SW480 (cell line): ENCODE results near the gene SKAP1.
"Not testable (repeated sequence)": the region's sequence is repeated elsewhere in the genome, so short reads cannot be mapped to it uniquely, and the experiment has no call there.

Experiments
- DNase-seq: peaks from one replicate; pipeline ENCODE4 v3.0.0-alpha.2; 2016; ENCODE audit warnings: low spot score

The SKAP1 gene

DNA sequence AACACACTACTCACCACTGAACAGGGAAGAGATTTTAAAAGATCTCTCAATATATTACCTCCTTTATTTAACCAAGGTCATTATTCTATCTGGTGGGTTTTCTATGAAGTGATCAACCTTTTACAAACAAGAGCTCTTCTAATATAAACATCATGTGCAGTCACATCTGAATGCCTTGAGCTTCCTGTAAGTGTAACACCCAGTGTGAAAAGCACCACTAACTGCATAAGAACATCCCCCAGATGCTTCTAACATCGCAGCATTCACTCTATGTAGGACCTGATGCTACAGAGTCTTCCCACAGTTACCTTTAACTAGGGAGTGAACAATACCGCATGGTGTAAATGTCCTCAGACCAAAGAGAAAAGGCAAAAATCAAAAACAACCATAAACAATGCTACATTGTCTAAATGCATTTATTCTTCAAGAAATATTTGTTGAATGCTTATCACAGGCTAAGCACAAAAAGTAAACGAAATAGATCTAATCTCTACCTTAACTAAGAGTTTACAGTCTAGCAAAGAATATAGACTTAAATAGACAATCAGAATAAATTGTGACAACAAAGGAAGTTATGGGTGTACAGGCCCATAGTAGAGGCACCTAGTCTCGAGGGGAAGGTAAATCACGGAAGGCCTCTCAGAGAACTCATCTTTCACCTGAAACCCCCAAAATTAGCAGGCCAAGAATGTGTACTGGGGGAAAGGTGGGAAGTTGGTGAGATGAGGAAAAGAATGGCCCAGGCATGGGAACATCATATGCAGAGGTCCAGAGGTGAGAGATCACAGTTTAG lies 16.2 kb downstream of the SKAP1 start:
- DNase-seq, result no peak

DNA sequence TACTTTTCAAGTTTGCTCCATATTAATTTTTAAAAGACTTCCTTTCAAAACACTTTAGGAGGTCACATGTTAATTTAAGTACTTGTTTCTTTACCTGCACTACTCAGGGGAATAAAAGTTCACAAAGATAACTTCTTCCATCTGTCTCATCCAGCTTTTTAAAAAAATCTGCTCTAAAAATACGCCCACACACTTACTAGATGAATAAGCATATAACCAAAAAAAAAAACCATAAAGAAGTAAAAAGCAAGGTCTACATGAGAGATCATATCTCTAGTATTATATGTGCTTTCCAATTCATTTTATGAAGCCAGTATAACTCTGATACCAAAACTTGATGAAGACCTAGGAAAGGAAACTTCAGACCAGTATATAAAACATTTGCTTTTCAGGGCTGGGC lies 17.2 kb downstream of the SKAP1 start:
- no peak for DNase-seq

DNA sequence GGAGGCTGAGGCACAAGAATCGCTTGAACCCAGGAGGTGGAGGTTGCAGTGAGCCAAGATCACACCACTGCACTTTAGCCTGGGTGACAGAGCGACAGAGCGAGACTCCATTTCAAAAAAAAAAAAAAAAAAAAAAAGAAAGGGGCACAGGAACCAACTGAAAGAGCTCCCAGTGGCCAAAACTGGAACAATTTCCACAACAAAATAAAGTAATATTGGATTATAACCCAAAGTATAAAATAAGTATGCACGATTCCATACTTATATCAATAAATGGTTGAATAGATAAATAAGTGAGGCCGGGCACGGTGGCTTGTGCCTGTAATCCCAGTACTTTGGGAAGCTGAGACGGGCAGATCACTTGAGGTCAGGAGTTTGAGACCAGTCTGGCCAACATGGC lies 19.2 kb downstream of the SKAP1 start:
- not testable (repeated sequence) for DNase-seq

DNA sequence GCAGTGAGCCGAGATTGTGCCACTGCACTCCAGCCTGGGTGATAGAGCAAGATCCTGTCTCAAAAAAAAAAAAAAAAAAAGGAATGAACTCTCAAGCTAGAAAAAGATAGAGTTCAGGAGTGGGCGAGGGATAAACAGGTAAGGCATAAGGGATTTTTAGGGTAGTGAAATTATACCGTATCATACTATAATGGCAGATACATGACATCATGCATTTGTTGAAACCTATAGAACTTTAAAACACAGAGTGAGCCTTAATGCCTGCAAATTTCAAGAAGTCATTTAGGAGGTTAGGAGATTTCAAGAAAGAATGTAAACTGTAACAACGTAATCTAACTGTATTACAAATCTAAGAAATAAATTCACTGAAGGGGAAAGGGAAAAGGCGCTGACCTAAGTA lies 20.4 kb downstream of the SKAP1 start:
- DNase-seq, result no peak

DNA sequence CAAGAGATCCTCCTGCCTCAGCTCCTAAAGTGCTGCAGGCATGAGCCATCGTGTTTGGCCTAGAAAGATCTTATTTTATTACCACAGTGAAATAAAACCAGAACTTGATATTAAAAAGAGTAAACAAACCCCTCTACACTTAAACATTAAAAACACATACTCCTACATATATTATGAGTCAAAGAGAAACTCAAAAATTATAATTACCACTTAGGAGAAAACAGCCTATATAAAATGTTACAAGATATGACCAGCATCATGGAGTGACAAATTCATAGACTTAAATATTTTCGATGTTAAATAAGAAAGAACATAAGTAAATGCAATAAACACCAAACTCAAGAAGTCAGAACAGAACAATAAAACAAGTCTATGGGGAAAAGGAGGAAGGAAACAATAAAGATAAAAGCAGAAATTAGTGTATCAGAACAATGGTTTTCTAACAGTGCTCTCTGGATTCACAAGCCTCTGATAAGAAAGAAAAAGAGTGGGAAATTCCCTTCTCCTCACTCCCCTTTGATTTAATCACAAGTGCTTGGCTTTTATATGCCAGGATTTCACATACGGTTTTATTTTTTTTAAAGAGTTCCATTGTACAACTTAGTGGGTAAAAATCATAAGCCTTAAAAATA lies 23.0 kb downstream of the SKAP1 start:
- DNase-seq, result no peak

DNA sequence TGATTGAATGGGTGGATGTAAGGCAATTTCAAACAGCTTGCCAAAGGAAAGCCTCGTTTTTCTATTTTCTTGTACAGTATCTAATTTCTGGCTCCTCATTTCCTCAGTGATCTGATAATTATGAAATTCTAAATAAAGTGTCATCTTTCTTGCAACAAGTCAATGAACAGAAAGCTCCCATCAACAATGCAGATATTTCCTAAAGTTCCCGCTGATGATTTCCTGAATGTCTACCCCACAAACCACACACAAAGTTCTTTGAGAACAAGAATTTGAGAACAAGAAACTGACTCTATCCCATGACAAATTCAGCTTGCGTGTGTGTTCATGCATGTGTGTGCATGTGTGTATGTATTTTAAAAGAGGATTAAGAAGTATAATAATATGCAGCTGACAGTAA lies 35.2 kb downstream of the SKAP1 start:
- no peak for DNase-seq

DNA sequence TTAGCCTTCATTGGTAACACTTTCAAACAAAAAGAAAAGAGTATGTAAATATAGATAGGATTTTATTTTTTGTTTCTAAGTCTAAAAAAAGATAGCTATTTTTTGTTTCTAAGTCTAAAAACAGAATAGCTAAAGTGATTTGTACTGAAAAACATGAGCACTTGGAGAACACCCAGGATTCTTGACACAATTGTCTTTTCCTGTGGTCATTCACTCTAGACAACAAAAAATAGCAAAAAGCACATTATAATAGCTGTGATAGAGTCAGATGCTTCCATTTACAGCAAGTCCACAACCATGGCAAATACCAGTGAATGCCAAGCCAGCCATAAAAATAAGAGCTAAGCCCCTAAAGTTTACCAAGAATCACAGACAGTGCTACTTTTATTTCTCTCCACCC lies 36.7 kb downstream of the SKAP1 start:
- no peak for DNase-seq

DNA sequence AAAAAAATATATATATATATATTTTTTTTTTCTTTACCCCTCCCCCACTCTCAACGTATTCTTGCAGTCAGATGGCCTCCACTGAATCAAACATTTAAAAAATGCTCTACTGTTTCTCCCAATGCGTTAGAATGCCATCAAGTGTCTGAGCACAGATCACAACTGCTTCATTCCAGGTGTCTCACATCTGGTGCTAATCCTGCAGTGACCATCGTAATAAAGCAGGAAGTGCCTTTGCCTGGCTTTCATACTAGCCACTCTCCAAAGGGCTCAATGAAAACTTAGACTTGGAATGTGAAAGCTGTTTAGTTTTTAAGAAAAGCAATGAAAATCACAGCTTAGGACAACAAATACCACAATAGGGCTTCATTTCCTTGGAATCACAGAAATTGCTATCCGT lies 37.2 kb downstream of the SKAP1 start:
- DNase-seq, result no peak

DNA sequence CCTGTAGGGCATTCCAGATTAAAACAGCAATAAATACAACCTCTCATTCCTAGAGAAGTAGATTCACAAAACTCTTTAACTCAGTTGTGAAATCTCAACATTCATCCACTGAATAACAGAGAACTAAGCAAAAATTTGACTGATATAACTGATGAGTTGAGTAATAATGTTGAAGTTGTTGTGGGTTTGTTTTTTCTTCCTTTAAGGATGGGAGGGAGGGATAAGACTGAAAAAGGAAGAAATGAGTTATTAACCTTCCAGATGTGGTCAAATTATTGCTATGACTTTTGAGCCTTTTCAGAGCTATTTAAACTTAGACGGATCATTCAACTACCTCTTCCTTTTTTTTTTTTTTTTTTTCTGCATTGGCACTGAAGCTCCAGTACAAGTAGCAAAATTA lies 38.6 kb downstream of the SKAP1 start:
- DNase-seq, result no peak

DNA sequence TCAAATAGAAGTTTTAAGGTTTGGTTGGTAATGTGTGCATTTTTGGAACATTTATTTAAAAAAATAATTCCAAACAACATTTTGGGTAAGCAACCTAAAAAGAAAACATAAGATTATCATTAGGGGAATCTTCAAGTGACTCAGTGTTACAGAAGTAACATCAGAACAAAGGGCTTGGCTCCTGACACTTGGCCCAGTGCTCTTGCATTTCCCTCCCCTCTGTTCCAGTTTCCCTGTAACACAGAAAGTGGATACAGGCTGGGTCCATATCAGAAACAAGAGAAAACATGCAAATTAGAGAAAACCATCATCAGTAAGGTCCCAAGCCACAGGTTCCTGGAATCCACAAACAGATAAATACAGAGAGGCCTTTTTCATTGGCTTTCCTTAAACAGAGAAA lies 40.1 kb downstream of the SKAP1 start:
- DNase-seq, result no peak

DNA sequence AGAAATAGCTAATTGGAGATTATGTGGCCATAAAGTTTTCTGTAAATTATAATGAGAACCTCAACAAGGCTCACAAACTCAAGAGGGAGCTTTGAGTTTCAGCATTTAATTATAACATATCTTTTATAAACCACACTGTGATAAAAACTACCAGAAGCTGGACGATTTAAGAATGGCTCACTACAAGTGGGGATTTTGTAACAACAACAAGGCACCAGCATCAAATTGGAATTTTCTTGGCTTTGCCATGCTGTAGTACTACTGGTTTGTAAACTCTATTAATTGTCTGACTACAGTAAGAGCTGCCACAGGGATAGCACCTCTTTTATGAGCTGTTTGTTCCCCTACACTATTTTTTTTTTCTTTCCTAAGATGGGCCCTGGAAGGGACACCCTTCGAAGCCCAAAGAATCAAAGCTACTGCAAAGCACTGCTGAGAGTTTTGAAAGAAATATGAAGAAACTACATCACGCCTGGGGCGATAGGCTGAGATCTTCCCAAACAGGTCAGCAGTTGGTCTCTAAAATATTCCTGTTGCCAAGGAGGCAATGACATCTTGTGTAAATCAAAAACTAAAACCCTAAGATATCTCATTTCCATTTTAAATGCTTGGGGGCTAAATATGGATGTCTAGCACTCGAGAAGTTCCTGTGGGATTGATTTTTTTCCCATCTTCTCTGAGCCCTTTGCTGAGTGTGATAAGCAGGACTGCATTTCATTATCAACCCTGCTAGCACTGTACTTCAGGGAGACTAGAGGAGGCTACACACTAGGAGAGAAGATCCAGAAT lies 40.9 kb downstream of the SKAP1 start:
- DNase-seq, result no peak

DNA sequence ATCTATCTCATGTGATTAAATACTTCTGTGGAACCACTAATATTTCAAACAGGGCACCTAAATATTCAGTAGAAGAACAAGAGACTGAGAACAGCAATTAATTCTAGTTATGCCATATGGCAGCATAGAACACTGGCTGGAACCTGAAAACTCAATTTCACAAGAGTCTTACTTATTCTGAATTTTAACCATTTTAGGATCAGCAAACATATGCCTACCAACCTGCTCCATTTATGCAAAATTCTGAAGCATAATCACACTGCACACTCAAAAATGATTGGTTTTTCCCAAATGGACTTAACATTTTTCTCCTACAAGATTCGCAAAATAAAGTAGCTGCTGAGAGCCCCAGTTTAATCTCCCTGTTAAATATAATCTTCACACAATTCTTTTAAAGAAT lies 43.2 kb downstream of the SKAP1 start:
- no peak for DNase-seq

DNA sequence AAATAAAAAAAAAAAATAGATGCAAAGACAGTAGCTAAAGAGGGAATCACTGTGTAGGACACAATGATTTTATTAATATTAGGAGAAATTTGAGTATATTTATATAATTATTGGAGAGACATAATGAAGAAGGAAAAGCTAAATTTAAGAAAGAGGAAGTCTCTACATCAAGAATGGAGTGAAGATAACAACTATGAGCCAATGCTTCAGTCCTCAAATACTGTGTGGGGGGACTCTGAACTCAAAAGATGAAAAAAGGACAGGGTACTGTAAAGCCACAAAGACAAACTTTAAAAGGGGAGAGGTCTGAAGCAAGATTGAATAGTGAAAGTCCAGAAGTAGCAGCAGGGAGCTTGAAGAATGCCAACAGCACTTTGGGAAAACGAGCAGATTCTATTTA lies 44.7 kb downstream of the SKAP1 start:
- DNase-seq, result no peak

DNA sequence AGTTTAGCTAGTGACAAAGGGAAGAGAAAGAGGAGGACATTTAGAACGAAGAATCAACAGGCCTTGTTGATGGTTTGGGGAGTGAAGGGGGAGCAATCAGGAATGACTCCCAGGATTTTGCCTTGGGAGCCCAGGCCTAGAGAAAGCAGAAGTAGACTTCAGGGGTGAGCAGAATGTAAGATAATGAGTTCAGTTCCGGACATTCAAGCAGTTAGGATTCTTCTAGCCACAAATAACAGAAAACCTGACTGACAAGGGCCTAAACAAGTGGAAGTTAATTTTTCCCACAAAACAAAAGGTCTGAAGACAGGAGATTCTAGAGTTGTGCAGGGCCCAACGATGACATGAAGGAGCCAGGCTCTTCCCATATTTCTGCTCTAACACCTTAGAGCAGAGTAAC lies 45.9 kb downstream of the SKAP1 start:
- DNase-seq, result no peak

DNA sequence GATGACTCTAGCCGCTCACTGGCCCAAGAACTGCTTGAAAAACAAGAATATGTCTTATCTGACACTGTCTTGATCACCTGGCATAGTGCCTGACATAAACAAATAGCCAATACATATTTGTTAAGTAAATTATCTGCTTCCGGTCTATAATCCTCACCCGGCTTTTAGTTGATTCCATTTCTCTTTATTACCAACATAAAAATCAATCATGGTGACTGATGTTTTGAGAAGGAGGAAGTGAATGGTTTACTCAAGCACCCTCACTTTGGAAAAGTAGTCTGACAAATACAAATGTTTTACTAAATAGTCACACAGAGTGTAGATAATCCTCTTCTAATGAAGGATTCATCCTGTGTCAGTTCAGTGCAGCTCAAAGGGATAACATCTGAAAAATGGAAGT lies 47.0 kb downstream of the SKAP1 start:
- DNase-seq, result no peak

DNA sequence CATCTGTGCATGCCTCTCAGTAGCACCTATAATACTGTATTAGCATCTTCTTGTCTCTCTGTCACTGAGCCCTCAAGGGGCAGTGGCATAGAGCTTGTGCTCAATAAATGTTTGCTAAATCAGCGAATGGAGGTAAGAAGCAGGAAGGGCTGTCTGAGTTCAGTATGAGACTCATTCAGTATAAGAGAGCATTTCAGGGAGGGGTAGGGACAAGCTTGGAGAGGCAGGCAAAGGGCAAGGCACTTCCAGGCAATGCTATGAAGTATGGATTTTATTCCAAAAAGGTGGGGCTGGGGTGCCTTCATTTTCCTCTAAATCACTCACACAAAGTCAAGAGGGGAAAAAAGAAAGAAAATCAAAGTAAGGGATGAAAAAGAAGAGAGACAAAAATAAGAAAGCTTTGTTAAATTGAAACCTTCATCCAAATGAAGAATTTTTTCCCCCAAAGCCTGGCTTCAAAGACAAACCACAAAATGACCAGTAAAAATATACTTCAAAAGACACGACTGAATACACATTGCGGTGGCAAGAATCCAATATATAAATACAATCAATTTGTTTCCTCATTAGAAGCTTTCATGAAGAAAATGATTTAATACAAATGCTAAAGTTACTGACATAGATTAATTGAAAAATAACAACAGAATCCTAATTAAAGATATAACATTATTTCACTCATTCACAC lies 51.2 kb downstream of the SKAP1 start:
- DNase-seq, result peak; percentile 62

DNA sequence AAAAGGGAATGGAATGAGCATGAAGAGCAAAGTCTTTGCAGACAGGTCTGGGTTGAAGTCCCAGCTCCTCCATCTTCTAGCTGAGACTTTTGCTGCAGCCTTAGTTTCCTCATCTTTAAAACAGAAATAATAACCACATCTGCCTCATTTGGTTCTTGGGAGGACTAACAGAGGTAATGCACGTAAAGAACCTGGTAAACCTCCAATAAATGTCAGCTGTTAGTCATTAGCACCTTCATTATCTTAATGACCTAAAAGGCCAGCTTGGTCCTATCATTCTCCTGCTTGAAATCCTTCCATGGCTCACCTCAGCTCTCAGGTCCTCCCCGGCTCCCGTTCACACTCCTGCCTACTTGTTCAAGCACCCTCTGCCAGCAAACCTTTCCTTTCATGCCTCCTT lies 51.8 kb downstream of the SKAP1 start:
- no peak for DNase-seq

DNA sequence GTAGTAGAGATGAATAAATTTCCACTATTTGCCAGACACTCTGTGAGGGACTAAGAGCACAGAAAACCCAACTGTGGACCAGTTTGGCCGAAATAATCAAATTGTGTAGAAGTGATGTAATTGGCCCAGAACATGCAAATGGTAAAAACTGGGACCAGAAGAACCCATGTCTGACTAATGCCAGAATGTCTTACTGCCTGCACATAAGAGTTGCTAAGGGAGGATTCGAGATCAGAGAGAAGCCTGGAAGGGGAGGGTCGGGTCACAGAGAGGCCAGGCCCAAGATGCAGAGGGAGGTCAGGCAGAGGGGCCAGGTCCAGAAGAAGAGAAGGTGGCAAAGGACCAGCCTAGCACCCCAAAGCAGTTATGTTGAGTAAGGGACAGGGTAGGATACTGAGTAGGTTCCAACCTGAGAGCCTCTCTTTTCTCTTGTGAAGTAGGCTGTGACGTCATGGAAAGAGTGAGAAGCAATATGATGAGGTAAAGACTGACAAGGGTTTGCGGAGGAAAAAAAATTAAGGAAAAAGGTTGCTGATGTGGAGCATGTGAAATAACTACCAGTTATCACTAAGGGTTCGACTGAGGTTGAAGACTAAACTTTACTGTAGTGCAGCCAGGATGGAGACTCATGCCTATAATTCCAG lies 53.2 kb downstream of the SKAP1 start:
- DNase-seq, result no peak

DNA sequence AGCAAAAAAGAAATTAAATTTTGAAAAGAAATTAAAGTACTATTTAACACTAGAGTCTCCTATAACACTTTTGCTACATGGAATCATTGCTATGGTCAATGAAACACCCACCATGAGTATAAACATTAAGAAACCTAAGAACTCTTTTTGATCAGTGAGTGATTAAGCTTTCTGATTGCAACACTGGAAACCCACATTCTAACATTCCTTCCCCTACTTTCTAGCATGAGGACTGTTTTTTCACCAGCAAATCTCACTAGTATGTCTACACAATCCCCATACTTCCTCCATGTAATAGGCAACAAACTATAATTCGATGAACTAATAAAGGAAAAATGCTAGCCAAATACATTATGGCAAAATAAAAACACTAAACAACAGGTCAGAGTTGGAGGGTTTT lies 54.7 kb downstream of the SKAP1 start:
- no peak for DNase-seq

DNA sequence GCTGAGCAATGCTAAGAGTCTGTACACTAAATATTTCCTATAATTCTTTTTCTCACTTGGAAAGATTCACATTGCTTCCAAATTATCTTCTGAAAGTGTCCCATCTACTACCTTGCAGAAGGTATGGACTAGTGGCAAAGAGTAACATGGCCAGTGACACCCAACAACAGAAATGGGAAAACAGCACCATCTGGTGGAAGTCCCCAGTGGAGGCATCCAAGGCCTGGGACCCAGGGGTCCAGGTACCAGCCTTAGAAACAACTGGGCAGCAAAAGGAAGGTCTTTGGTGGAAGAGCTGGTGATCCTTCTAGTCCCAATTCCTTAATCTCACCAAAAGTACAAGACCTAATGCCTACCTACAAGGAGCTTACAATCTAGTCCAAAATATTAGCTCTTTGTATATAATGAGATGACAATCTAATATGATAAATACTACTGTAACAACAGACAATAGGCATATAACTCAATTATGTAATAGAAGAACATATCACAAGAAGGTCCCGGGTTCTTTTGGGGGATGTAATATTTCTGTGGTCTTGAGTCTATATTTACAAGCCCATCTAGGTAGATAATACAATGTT lies 55.3 kb downstream of the SKAP1 start:
- peak; percentile 30 for DNase-seq

DNA sequence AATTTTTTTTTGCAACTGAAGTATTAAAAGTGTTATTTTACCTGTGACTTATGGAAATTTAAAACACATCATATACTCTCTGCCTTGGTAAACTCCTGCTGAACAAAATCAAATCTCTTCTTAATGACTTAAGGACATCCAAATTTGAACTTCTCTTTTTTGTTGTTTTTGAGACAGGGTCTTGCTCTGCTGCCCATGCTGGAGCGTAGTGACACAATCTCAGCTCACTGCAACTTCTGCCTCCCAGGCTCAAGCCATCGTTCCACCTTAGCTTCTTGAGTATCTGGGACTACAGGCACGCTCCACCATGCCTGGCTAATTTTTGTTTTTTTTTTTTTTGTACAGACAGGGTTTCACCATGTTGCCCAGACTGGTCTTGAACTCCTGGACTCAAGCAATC lies 56.1 kb downstream of the SKAP1 start:
- DNase-seq, result no peak
